ENCODE data around the gene SLC9A1. TPM values are rescaled to one million over a fixed set of nuclear protein-coding genes. Genes with fewer than 3 reads are reported as not detected.

The SLC9A1 gene
- total and polyA plus RNA-seq, 10 of the 15 experiments (the other 5 are each of a cell fraction or from before 2014, with no cell fraction given): 0.87 to 21.4 (median 4.3) TPM

DNA sequence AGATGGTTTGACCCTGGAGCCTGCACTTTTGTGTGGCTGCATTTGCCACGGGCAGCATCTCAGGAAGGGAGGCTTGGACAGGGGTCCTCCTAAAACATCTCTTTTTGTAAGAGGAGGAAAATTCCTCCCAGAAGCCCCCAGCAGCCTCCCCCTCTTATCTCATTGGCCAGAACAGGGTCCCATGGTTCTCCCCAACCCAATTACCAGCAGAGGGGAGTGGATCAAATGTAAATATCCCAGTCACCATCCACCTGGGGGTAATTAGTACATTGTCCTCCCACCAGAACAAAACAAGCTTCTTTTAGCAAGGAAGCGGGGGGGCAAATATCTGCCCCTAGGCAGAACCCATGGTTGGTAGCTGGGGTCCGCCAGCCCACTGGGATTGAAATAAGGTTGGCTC is 97.5 kb downstream of the SLC9A1 start:
- FAIRE-seq: no peak
- DNase-seq (ENCODE audit: low read depth, low spot score): no peak
- no peak overlapping the region for H3K9ac ChIP-seq (ENCODE audit: control insufficient read depth, insufficient read depth, low read length)

DNA sequence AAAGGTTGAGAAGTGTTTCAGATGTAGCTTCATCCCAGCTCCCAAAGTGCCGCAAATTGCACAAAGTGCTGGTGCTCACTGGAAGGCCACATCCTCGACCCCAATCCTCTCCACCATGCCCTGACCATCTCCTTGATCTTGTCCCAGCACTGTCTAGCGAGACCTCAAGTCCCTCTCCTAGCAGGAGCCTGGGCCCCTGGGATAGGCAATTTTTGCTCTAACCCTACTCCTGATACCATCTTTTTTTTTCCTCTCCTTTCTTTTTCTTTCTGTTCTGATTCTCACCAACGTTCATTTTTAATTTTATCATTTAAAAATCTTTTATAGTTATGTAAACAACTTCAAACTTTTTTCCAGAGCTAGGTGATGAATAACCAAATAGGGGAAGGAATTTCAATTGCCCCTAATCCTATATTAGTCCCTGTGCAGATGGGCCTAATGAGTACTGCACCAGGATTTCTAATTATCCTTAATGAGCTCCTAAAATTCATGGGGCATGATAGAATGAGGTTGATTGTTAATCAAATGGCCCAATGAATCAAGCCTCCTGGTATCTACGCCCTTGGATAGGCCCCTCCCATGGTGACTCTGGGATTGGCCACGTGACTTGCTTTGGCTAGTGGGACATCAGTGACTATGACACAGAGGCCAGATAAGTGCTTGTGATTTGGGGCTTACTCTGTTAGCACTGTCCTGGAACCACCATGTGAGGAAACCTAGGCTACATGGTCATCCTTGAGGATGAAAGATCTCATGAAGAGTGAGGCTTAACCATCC is 100.8 kb downstream of the SLC9A1 start:
- ChIA-PET SMC1A (ENCODE audit: uncharacterized antibody, unreplicated experiment) (interaction anchor here (1.8 kb wide), 1 partner anchor 9 kb away, joined by 6 read pairs; no protein-coding TSS in a partner anchor), POLR2A (interaction anchor here (0.6 kb wide), 1 partner anchor 436 kb away, joined by 5 read pairs; no protein-coding TSS in a partner anchor), CTCF (interaction anchor here (0.6 to 14.6 kb wide), 7 partner anchors 8 to 242 kb away, joined by 3 to 577 read pairs (median 6); no protein-coding TSS in a partner anchor), RAD21 (ENCODE audit: unreplicated experiment) (interaction anchor here (0.7 kb wide), 1 partner anchor 9 kb away, joined by 3 read pairs; no protein-coding TSS in a partner anchor)
- intact Hi-C loops (cut with micrococcal nuclease; ENCODE audit: unreplicated experiment): no loop called here
- FAIRE-seq (no peak), ATAC-seq (no peak), DNase-seq (ENCODE audit: low read depth, low spot score) (no peak)
- Histone ChIP-seq H3K4me1 (ENCODE audit: control insufficient read depth, insufficient read depth, low read length) (no peaks in the 10 kb centered on the region), H3K9me3 (replicated peaks; ENCODE audit: control insufficient read depth, insufficient read depth, low read length) (no peaks in the 10 kb centered on the region), H3K4me3 (no peak overlapping the region), H3K36me3 (ENCODE audit: control insufficient read depth in 2 of 2, insufficient read depth in 2 of 2, low read length in 1 of 2) (no peaks in the 10 kb centered on the region), H4K20me1 (ENCODE audit: control insufficient read depth, insufficient read depth) (no peaks in the 10 kb centered on the region), H3K79me2 (ENCODE audit: control insufficient read depth, insufficient read depth, low read length) (no peaks in the 10 kb centered on the region), H3K9ac (ENCODE audit: control insufficient read depth, insufficient read depth, low read length) (no peak overlapping the region), H3K27me3 (replicated peaks in 1 of 2; ENCODE audit: control insufficient read depth in 2 of 2, insufficient read depth in 2 of 2, low read length in 1 of 2) (no peaks in the 10 kb centered on the region), H2AFZ (ENCODE audit: control insufficient read depth, low read depth, low read length) (no peak overlapping the region), H3K27ac (ENCODE audit: control insufficient read depth, insufficient read depth) (no peak overlapping the region), H3K4me2 (ENCODE audit: control insufficient read depth, insufficient read depth) (no peak overlapping the region)
- 23% methylated on average over 6 of the region's 6 CpGs for WGBS (ENCODE audit: insufficient coverage, insufficient replicate concordance, low lambda C conversion rate, missing lambda C conversion rate)
- in situ Hi-C loops (cut with MboI): no loop called here
- TF ChIP-seq ASH2L (IDR thresholded peaks at IDR 0.05; ENCODE audit: borderline replicate concordance, low read depth): no peak
- no peak for TF ChIP-seq PAX5 (IDR thresholded peaks at IDR 0.05; ENCODE audit: borderline replicate concordance, low read depth, low read length)
- TF ChIP-seq, protein P1, sequence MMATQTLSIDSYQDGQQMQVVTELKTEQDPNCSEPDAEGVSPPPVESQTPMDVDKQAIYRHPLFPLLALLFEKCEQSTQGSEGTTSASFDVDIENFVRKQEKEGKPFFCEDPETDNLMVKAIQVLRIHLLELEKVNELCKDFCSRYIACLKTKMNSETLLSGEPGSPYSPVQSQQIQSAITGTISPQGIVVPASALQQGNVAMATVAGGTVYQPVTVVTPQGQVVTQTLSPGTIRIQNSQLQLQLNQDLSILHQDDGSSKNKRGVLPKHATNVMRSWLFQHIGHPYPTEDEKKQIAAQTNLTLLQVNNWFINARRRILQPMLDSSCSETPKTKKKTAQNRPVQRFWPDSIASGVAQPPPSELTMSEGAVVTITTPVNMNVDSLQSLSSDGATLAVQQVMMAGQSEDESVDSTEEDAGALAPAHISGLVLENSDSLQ (IDR thresholded peaks at IDR 0.05): no peak
- no peak for TF ChIP-seq TCF3 (IDR thresholded peaks at IDR 0.05; ENCODE audit: borderline replicate concordance, insufficient read depth, low read depth, low read length)
- no peak for TF ChIP-seq NFIC (IDR thresholded peaks at IDR 0.05; ENCODE audit: low read depth, low read length)
- no peak for TF ChIP-seq TARDBP (IDR thresholded peaks at IDR 0.05; ENCODE audit: borderline replicate concordance)
- no TSS peak for BruUV-seq (replicated peaks)

More for the DNA sequence above, 97.5 kb downstream of the SLC9A1 start:
- WGBS (ENCODE audit: insufficient coverage, insufficient replicate concordance, low lambda C conversion rate, missing lambda C conversion rate): 15% methylated on average over 3 of the region's 3 CpGs
- POLR2A ChIA-PET: no interaction called here
- Histone ChIP-seq H3K9me3 (replicated peaks; ENCODE audit: control insufficient read depth, insufficient read depth, low read length) (no peaks in the 10 kb centered on the region), H3K36me3 (ENCODE audit: control insufficient read depth in 2 of 2, insufficient read depth in 2 of 2, low read length in 1 of 2) (no peaks in the 10 kb centered on the region), H3K27ac (ENCODE audit: control insufficient read depth, insufficient read depth) (no peak overlapping the region), H3K4me3 (no peak overlapping the region), H3K4me1 (ENCODE audit: control insufficient read depth, insufficient read depth, low read length) (no peaks in the 10 kb centered on the region), H4K20me1 (ENCODE audit: control insufficient read depth, insufficient read depth) (no peaks in the 10 kb centered on the region), H3K79me2 (ENCODE audit: control insufficient read depth, insufficient read depth, low read length) (no peaks in the 10 kb centered on the region), H3K27me3 (replicated peaks in 1 of 2; ENCODE audit: control insufficient read depth in 2 of 2, insufficient read depth in 2 of 2, low read length in 1 of 2) (no peaks in the 10 kb centered on the region), H3K4me2 (ENCODE audit: control insufficient read depth, insufficient read depth) (no peak overlapping the region), H2AFZ (ENCODE audit: control insufficient read depth, low read depth, low read length) (no peak overlapping the region)
- intact Hi-C loops (cut with micrococcal nuclease; ENCODE audit: unreplicated experiment) (no loop called here), in situ Hi-C loops (cut with MboI) (no loop called here)
- RAD21 ChIA-PET (ENCODE audit: unreplicated experiment): interaction anchor here (1.0 kb wide), 1 partner anchor 11 kb away, joined by 3 read pairs; no protein-coding TSS in a partner anchor
- ATAC-seq: no peak
- no TSS peak for BruUV-seq (replicated peaks)
- TF ChIP-seq LARP7 (IDR thresholded peaks at IDR 0.05) (no peak), MXI1 (IDR thresholded peaks at IDR 0.05; ENCODE audit: low read depth, low read length) (no peak), RBBP5 (conservative IDR thresholded peaks at IDR 0.05) (no peak), KLF5 (IDR thresholded peaks at IDR 0.05; ENCODE audit: partially characterized antibody) (no peak), POLR2A (IDR thresholded peaks at IDR 0.05; ENCODE audit: low read depth, low read length) (no peak), JUNB (IDR thresholded peaks at IDR 0.05) (no peak), IKZF1 (conservative IDR thresholded peaks at IDR 0.05) (no peak), PML (IDR thresholded peaks at IDR 0.05; ENCODE audit: low read length) (no peak), ATF7 (IDR thresholded peaks at IDR 0.05; ENCODE audit: low read depth) (no peak), MYB (IDR thresholded peaks at IDR 0.05; ENCODE audit: borderline replicate concordance, low read depth, low read length) (no peak)
- CTCF ChIA-PET: interaction anchor here (0.6 to 3.1 kb wide), 6 partner anchors 9 to 338 kb away, joined by 3 to 16 read pairs (median 3); no protein-coding TSS in a partner anchor
- SMC1A ChIA-PET (ENCODE audit: uncharacterized antibody, unreplicated experiment): interaction anchor here (0.6 kb wide), 1 partner anchor 61 kb away, joined by 3 read pairs; no protein-coding TSS in a partner anchor

Data from GM12878 (cell line).